ENCODE results near the gene S100A2. TPM values are rescaled to one million over a fixed set of nuclear protein-coding genes. Genes with fewer than 3 reads are reported as not detected.
A peak's percentile ranks its signal among the peaks of the same experiment; 100 is the strongest.

S100A2 gene
- not detected for total RNA-seq
- polyA plus RNA-seq: not detected

DNA sequence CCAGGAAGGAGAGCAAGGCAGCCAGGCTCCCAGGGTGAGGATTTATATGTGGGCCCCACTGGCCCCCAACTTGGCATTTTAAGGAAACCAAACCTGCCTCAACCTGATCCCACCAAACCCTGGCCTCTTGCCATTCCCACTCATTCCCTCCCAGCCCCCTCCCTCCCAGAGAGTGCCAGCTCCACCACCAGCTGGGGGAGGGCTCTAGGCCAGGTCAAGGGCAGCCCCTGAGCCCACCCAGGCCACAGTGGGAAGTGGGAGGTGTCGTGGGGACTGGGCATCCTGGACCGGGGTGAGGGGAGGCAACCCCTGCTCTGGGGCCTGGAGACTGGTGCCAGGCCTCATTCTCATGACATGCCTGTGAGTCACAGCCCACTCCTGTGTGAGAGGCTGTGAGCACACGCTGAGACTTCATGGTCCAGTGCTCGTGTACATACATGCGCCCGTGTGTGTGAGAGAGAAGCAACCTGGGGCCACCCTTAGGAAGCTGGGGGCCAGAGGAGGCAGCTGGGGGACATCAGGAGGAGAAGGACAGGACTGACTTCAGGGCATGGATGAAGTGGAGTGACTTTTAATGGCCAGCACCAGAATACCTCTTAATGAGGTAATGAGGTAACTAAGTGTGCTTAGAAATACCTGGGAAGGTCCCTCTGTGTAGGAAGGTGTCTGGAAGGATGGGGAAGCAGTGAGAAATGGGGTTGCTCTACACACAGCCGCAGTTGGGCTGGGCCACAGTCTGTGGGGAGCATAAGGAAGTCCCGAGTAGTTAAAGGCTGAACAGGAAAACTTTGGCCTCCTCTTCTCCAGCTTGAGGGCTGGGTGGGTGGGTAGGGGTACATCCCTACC, at the start of gene S100A2:
S100A2 (minus strand) TSS at position 316 of the 846 bp plus-strand sequence. CDS start 1,967 bp downstream, outside the sequence.
- ATAC-seq (ENCODE audit: low read depth in 2 of 2) (peak; percentile 38 to 54), DNase-seq (peak in 1 of 3 donors; percentile 58)
- no peaks in the 10 kb centered on the region for H3K9me3 ChIP-seq (ENCODE audit: control insufficient read depth in 2 of 2, low read length in 2 of 2)
- Mint-ChIP-seq H3K27ac (peak within 1 kb of the TSS; percentile 89 to 98 (median 95)), H3K9me3 (no peaks in the 10 kb centered on the region), H3K4me1 (peaks cover 0 to 40% (median 29%) of the 10 kb centered on the region in 4 donors), H3K27me3 (peaks cover 5% of the 10 kb centered on the region), H3K4me3 (peak within 1 kb of the TSS in 3 of 4 donors; percentile 41 to 66 (median 49)), H3K36me3 (no peaks in the 10 kb centered on the region)
- H3K36me3 ChIP-seq (ENCODE audit: control insufficient read depth, insufficient read depth, low read length): no peaks in the 10 kb centered on the region
- peaks cover 36% of the 10 kb centered on the region for H3K4me1 ChIP-seq (ENCODE audit: control insufficient read depth, insufficient read depth, low read length, poor library complexity, severe bottlenecking)
- no peaks in the 10 kb centered on the region for H3K27me3 ChIP-seq (ENCODE audit: control insufficient read depth, insufficient read depth, low read length)
- H3K27ac ChIP-seq (ENCODE audit: insufficient read depth, low read length, poor library complexity, severe bottlenecking): peak within 1 kb of the TSS; percentile 60
- H3K4me3 ChIP-seq (ENCODE audit: low read depth, low read length): no peak within 1 kb of the TSS

- Mint-ChIP-seq H3K9me3 (no peaks in the 10 kb centered on the region), H3K27ac (no peak overlapping the region), H3K27me3 (no peaks in the 10 kb centered on the region), H3K4me1 (peaks cover 0 to 6% (median 0%) of the 10 kb centered on the region in 4 donors), H3K4me3 (no peak overlapping the region), H3K36me3 (no peaks in the 10 kb centered on the region)
- Histone ChIP-seq H3K4me3 (ENCODE audit: low read depth, low read length) (no peak overlapping the region), H3K9me3 (ENCODE audit: control insufficient read depth in 2 of 2, low read length in 2 of 2) (no peaks in the 10 kb centered on the region), H3K27me3 (ENCODE audit: control insufficient read depth, insufficient read depth, low read length) (no peaks in the 10 kb centered on the region), H3K36me3 (ENCODE audit: control insufficient read depth, insufficient read depth, low read length) (no peaks in the 10 kb centered on the region), H3K27ac (ENCODE audit: insufficient read depth, low read length, poor library complexity, severe bottlenecking) (no peak overlapping the region), H3K4me1 (ENCODE audit: control insufficient read depth, insufficient read depth, low read length, poor library complexity, severe bottlenecking) (no peaks in the 10 kb centered on the region)
- DNase-seq: no peak
- ATAC-seq (ENCODE audit: low read depth in 2 of 2): no peak
These were observed 49.8 kb upstream of the S100A2 start for GRCh38 chr1:153615406-153615805.

DNA sequence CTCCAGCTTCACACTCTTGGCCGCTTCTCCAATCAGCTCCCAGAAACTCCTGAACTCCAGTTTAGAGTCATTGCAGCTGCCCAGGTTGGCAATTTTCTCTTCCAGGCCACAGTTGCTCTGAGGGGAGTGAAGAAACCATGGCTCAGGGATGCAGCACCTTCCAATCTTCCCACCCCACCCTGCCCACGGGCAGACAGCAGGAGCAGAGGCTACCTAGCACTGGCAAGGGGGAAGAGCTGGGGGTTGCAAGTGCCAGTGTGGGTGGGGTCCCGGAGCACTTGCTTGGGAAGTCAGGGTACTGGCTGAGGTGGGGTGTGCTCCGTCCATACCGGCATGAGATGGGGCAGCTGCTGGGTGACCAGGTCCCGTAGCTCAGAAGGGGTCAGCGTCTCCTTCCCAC, 49.3 kb upstream of the S100A2 start:
- Mint-ChIP-seq H3K4me1 (peaks cover 0 to 6% (median 0%) of the 10 kb centered on the region in 4 donors), H3K36me3 (no peaks in the 10 kb centered on the region), H3K9me3 (no peaks in the 10 kb centered on the region), H3K4me3 (no peak overlapping the region), H3K27me3 (no peaks in the 10 kb centered on the region), H3K27ac (peak overlapping the region in 1 of 3 donors; percentile 76)
- Histone ChIP-seq H3K4me1 (ENCODE audit: control insufficient read depth, insufficient read depth, low read length, poor library complexity, severe bottlenecking) (no peaks in the 10 kb centered on the region), H3K36me3 (ENCODE audit: control insufficient read depth, insufficient read depth, low read length) (no peaks in the 10 kb centered on the region), H3K4me3 (ENCODE audit: low read depth, low read length) (no peak overlapping the region), H3K9me3 (ENCODE audit: control insufficient read depth in 2 of 2, low read length in 2 of 2) (no peaks in the 10 kb centered on the region), H3K27me3 (ENCODE audit: control insufficient read depth, insufficient read depth, low read length) (no peaks in the 10 kb centered on the region), H3K27ac (ENCODE audit: insufficient read depth, low read length, poor library complexity, severe bottlenecking) (no peak overlapping the region)
- DNase-seq (no peak), ATAC-seq (ENCODE audit: low read depth in 2 of 2) (no peak)

DNA sequence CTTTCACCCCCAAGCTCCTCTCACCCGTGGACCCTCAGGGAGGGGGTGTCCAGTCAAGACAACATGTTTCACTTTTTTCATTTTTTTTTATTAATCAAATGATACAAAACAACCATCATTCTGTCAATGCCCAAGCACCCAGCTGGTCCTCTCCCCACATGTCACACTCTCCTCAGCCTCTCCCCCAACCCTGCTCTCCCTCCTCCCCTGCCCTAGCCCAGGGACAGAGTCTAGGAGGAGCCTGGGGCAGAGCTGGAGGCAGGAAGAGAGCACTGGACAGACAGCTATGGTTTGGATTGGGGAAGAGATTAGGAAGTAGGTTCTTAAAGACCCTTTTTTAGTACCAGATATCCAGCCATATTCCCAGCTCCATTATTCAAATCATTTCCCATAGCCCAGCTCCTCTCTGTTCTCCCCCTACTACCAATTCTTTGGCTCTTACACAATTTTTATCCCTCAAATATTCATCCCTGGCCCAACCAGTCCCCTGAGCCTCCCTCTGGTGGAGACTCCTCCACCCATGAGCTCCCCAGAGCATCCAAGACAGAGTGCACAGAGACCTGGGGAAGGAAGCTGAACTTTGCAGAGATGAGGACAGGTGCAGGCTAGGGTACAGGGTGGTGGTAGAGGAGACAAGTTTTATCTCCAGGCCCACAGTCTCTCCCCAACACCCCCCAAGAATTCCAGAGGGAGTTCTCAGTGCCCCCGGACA, 48.7 kb upstream of the S100A2 start:
- Mint-ChIP-seq H3K36me3 (no peaks in the 10 kb centered on the region), H3K27me3 (no peaks in the 10 kb centered on the region), H3K4me3 (no peak overlapping the region), H3K27ac (peak overlapping the region in 1 of 3 donors; percentile 76), H3K9me3 (no peaks in the 10 kb centered on the region), H3K4me1 (peaks cover 0 to 6% (median 0%) of the 10 kb centered on the region in 4 donors)
- no peaks in the 10 kb centered on the region for H3K4me1 ChIP-seq (ENCODE audit: control insufficient read depth, insufficient read depth, low read length, poor library complexity, severe bottlenecking)
- no peak overlapping the region for H3K27ac ChIP-seq (ENCODE audit: insufficient read depth, low read length, poor library complexity, severe bottlenecking)
- H3K27me3 ChIP-seq (ENCODE audit: control insufficient read depth, insufficient read depth, low read length): no peaks in the 10 kb centered on the region
- no peak overlapping the region for H3K4me3 ChIP-seq (ENCODE audit: low read depth, low read length)
- no peak for ATAC-seq (ENCODE audit: low read depth in 2 of 2)
- H3K9me3 ChIP-seq (ENCODE audit: control insufficient read depth in 2 of 2, low read length in 2 of 2): no peaks in the 10 kb centered on the region
- no peak for DNase-seq
- no peaks in the 10 kb centered on the region for H3K36me3 ChIP-seq (ENCODE audit: control insufficient read depth, insufficient read depth, low read length)

GRCh38 chr1:153613406-153613805, 47.8 kb upstream of the S100A2 start:
- ATAC-seq (ENCODE audit: low read depth in 2 of 2) (no peak), DNase-seq (no peak)
- Histone ChIP-seq H3K36me3 (ENCODE audit: control insufficient read depth, insufficient read depth, low read length) (no peaks in the 10 kb centered on the region), H3K4me3 (ENCODE audit: low read depth, low read length) (no peak overlapping the region), H3K27ac (ENCODE audit: insufficient read depth, low read length, poor library complexity, severe bottlenecking) (no peak overlapping the region), H3K9me3 (ENCODE audit: control insufficient read depth in 2 of 2, low read length in 2 of 2) (no peaks in the 10 kb centered on the region), H3K4me1 (ENCODE audit: control insufficient read depth, insufficient read depth, low read length, poor library complexity, severe bottlenecking) (no peaks in the 10 kb centered on the region), H3K27me3 (ENCODE audit: control insufficient read depth, insufficient read depth, low read length) (no peaks in the 10 kb centered on the region)
- no peaks in the 10 kb centered on the region for H3K36me3 Mint-ChIP-seq
- peak overlapping the region in 1 of 3 donors; percentile 25 for H3K27ac Mint-ChIP-seq
- H3K4me3 Mint-ChIP-seq: no peak overlapping the region
- no peaks in the 10 kb centered on the region for H3K9me3 Mint-ChIP-seq
- no peaks in the 10 kb centered on the region for H3K27me3 Mint-ChIP-seq
- peaks cover 0 to 6% (median 0%) of the 10 kb centered on the region in 4 donors for H3K4me1 Mint-ChIP-seq

GRCh38 chr1:153612755-153613331, 47.2 kb upstream of the S100A2 start, which contains the start of gene S100A16:
Gene S100A16 (minus strand): TSS chr1:153613137. CDS start chr1:153608151, 4,986 bp downstream.
- H3K4me1 ChIP-seq (ENCODE audit: control insufficient read depth, insufficient read depth, low read length, poor library complexity, severe bottlenecking): no peaks in the 10 kb centered on the region
- no peaks in the 10 kb centered on the region for H3K36me3 Mint-ChIP-seq
- no peaks in the 10 kb centered on the region for H3K27me3 Mint-ChIP-seq
- no peaks in the 10 kb centered on the region for H3K36me3 ChIP-seq (ENCODE audit: control insufficient read depth, insufficient read depth, low read length)
- peak within 1 kb of the TSS in 1 of 3 donors; percentile 25 for H3K27ac Mint-ChIP-seq
- ATAC-seq (ENCODE audit: low read depth in 2 of 2) (no peak), DNase-seq (no peak)
- H3K9me3 Mint-ChIP-seq: no peaks in the 10 kb centered on the region
- no peaks in the 10 kb centered on the region for H3K27me3 ChIP-seq (ENCODE audit: control insufficient read depth, insufficient read depth, low read length)
- no peaks in the 10 kb centered on the region for H3K9me3 ChIP-seq (ENCODE audit: control insufficient read depth in 2 of 2, low read length in 2 of 2)
- no peak within 1 kb of the TSS for H3K4me3 Mint-ChIP-seq
- no peak within 1 kb of the TSS for H3K4me3 ChIP-seq (ENCODE audit: low read depth, low read length)
- peaks cover 0 to 4% (median 0%) of the 10 kb centered on the region in 4 donors for H3K4me1 Mint-ChIP-seq
- H3K27ac ChIP-seq (ENCODE audit: insufficient read depth, low read length, poor library complexity, severe bottlenecking): no peak within 1 kb of the TSS

GRCh38 chr1:153612111-153612754, 46.6 kb upstream of the S100A2 start:
- no peak overlapping the region for H3K27ac Mint-ChIP-seq
- H3K4me3 ChIP-seq (ENCODE audit: low read depth, low read length): no peak overlapping the region
- no peak overlapping the region for H3K27ac ChIP-seq (ENCODE audit: insufficient read depth, low read length, poor library complexity, severe bottlenecking)
- no peaks in the 10 kb centered on the region for H3K9me3 Mint-ChIP-seq
- no peaks in the 10 kb centered on the region for H3K4me1 Mint-ChIP-seq
- H3K27me3 ChIP-seq (ENCODE audit: control insufficient read depth, insufficient read depth, low read length): no peaks in the 10 kb centered on the region
- no peaks in the 10 kb centered on the region for H3K4me1 ChIP-seq (ENCODE audit: control insufficient read depth, insufficient read depth, low read length, poor library complexity, severe bottlenecking)
- H3K4me3 Mint-ChIP-seq: no peak overlapping the region
- H3K36me3 Mint-ChIP-seq: no peaks in the 10 kb centered on the region
- no peaks in the 10 kb centered on the region for H3K27me3 Mint-ChIP-seq
- DNase-seq (no peak), ATAC-seq (ENCODE audit: low read depth in 2 of 2) (no peak)
- no peaks in the 10 kb centered on the region for H3K36me3 ChIP-seq (ENCODE audit: control insufficient read depth, insufficient read depth, low read length)
- no peaks in the 10 kb centered on the region for H3K9me3 ChIP-seq (ENCODE audit: control insufficient read depth in 2 of 2, low read length in 2 of 2)
